Pancreas (tissue), 10 donors: ENCODE data around the gene CDH26. TPM values are rescaled to one million over a fixed set of nuclear protein-coding genes. Genes with fewer than 3 reads are reported as not detected.
A peak's percentile ranks its signal among the peaks of the same experiment; 100 is the strongest.

Experiments
- ATAC-seq, 4 donors: fragments of 200-7000 bp; cut with Tn5 transposase; one replicate each; pipeline versions ENCODE4 v1.8.0 to v1.9.1; 2020; ENCODE audit warnings: mild to moderate bottlenecking in 4 of 4, moderate library complexity in 4 of 4
- DNase-seq, 6 donors: peaks; one replicate each; pipeline ENCODE4 v3.0.0-alpha.2; 2020
- FAIRE-seq: peaks from 2 replicates; lab custom pipeline; 2012; peaks lifted over from hg19 to GRCh38; lab: Jason Lieb, UNC
- H3K27ac ChIP-seq, 4 donors: fragments of 200-600 bp; sonication (generic); 1 replicate in 3 of 4; 2 replicates in 1 of 4; pipeline versions ENCODE4 v1.5.0 to v1.8.0; 2020
- H3K27me3 ChIP-seq, 4 donors: fragments of 200-600 bp; one replicate each; pipeline ENCODE4 v1.8.0; 2021
- H3K36me3 ChIP-seq, 3 donors: fragments of 200-600 bp; sonication (generic) in 1 of 3; one replicate each; pipeline versions ENCODE4 v1.5.0 to v1.8.0; 2020 to 2021
- H3K4me1 ChIP-seq, 3 donors: fragments of 200-600 bp; one replicate each; pipeline ENCODE4 v1.8.0; 2021
- H3K4me3 ChIP-seq, 4 donors: fragments of 200-600 bp; sonication (generic) in 2 of 4; one replicate each; pipeline versions ENCODE4 v1.5.0 to v1.8.0; 2020 to 2021
- H3K9me3 ChIP-seq, 4 donors: fragments of 200-600 bp; one replicate each; pipeline ENCODE4 v1.8.0; 2021
- CTCF ChIP-seq, 4 donors: fragments of 200-600 bp; sonication (generic) in 3 of 4; IDR thresholded peaks; one replicate each; pipeline versions ENCODE4 v1.5.0 to v1.8.0; 2021; ENCODE audit warnings: antibody characterized with exemption in 4 of 4
- WGBS, 2 donors: extraction: QIAGEN DNeasy Blood & Tissue Kit; methylation state at CpG; one replicate each; pipeline ENCODE4 v1.1.7; 2013; 5-methylcytosine and 5-hydroxymethylcytosine counted together
- intact Hi-C, 3 donors: fragments of 100-400 bp; cut with DNase I; formaldehyde crosslinking; loops; one replicate each; pipeline versions ENCODE4 v1.11.1 to v1.14.2; 2022
- polyA plus RNA-seq, 2 donors: library from polyadenylated mRNA; stranded (reverse); fragments of 200-250 nt; gene quantifications; one replicate each; pipeline ENCODE4 v1.2.3, GENCODE V29; 2013
- total RNA-seq, 6 donors: library from RNA; stranded (reverse); fragmentation: NEBNext Ultra II Directional in 4 of 6; extraction: Animal tissue kit (Norgen Biotek cat#: 25700) in 4 of 6; gene quantifications; one replicate each; pipeline versions ENCODE4 v1.2.1 to v1.2.4, GENCODE V29; 2021 to 2023
- donor health status: healthy with polysubstance abuse.
- donor health status: DM: no; HTN: no; CAD: no; lungs with moderate emphysema.
- donor health status: DM: no; HTN: no; CAD: no.
- donor health status: control.
- donor health status: control.
- donor health status: Bipolar disorder and iron deficiency.
- donor health status: DM: yes; HTN: yes; CAD: no.
- donor health status: DM: no; HTN: no; CAD: no.
- donor health status: DM: no; HTN: no; CAD: no.
- donor health status: DM: yes; HTN: yes; CAD: no.

CDH26 gene
- total and polyA plus RNA-seq, 8 donors, result 0.13 to 1.1 (median 0.48) TPM

GRCh38 chr20:59936409-59936808 lies 21.8 kb upstream of the CDH26 start:
- no peak overlapping the region for H3K27ac ChIP-seq
- no peak overlapping the region for H3K4me3 ChIP-seq
- H3K4me1 ChIP-seq, result peaks cover 12 to 34% (median 19%) of the 10 kb centered on the region in 3 donors
- TF ChIP-seq CTCF (IDR thresholded peaks at IDR 0.05), result no peak
- H3K36me3 ChIP-seq, result no peaks in the 10 kb centered on the region
- DNase-seq (no peak), ATAC-seq (no peak), FAIRE-seq (no peak)
- 45 to 48% methylated on average over 4 of the region's 4 CpGs for WGBS, 2 donors
- intact Hi-C loops, result no loop called here
- no peaks in the 10 kb centered on the region for H3K9me3 ChIP-seq
- no peaks in the 10 kb centered on the region for H3K27me3 ChIP-seq

GRCh38 chr20:59937150-59937549 lies 21.1 kb upstream of the CDH26 start:
- ATAC-seq (no peak), DNase-seq (no peak), FAIRE-seq (no peak)
- no peak for TF ChIP-seq CTCF (IDR thresholded peaks at IDR 0.05)
- Histone ChIP-seq H3K4me3 (peak overlapping the region in 1 of 4 donors; percentile 74), H3K27me3 (no peaks in the 10 kb centered on the region), H3K36me3 (no peaks in the 10 kb centered on the region), H3K9me3 (no peaks in the 10 kb centered on the region), H3K27ac (peak overlapping the region in 1 of 4 donors; percentile 6), H3K4me1 (peaks cover 15 to 39% (median 21%) of the 10 kb centered on the region in 3 donors)
- 53 to 54% methylated on average over 3 of the region's 3 CpGs for WGBS, 2 donors
- intact Hi-C loops, result no loop called here

GRCh38 chr20:59938221-59938620 lies 20.0 kb upstream of the CDH26 start:
- Histone ChIP-seq H3K4me3 (peak overlapping the region in 2 of 4 donors; percentile 8 to 74), H3K27me3 (no peaks in the 10 kb centered on the region), H3K27ac (no peak overlapping the region), H3K4me1 (peaks cover 15 to 40% (median 21%) of the 10 kb centered on the region in 3 donors), H3K9me3 (no peaks in the 10 kb centered on the region), H3K36me3 (peaks cover 0 to 10% (median 0%) of the 10 kb centered on the region in 3 donors)
- intact Hi-C loops, result no loop called here
- no peak for DNase-seq
- no peak for TF ChIP-seq CTCF (IDR thresholded peaks at IDR 0.05)
- FAIRE-seq, result no peak
- no peak for ATAC-seq
- 47 to 50% methylated on average over 4 of the region's 4 CpGs for WGBS, 2 donors

DNA sequence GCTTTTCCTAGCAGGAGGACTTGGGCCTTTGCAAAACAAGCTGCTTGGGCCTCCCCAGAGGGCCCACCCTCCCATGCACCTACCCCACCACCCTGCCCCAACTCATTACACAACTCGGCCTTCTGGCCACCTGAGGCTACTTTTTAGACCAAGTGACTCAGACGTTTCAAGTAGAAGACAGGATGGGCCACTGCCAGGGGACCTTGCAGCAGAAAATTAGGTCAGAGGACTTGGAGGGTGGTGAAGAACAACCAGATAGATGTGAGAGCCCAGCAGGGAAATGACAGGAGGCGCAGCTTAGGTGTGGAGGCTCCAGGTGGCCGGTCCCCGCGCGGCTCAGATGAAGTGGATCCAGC lies 19.5 kb upstream of the CDH26 start:
- H3K27me3 ChIP-seq, result no peaks in the 10 kb centered on the region
- FAIRE-seq (no peak), ATAC-seq (no peak), DNase-seq (peak in 3 of 6 donors; percentile 31 to 65 (median 48))
- peaks cover 15 to 40% (median 21%) of the 10 kb centered on the region in 3 donors for H3K4me1 ChIP-seq
- no peaks in the 10 kb centered on the region for H3K9me3 ChIP-seq
- no peak overlapping the region for H3K27ac ChIP-seq
- H3K36me3 ChIP-seq, result peaks cover 0 to 15% (median 0%) of the 10 kb centered on the region in 3 donors
- 70 to 74% methylated on average over 7 of the region's 7 CpGs for WGBS, 2 donors
- peak overlapping the region in 2 of 4 donors; percentile 74 to 78 for H3K4me3 ChIP-seq
- intact Hi-C loops, result no loop called here
- no peak for TF ChIP-seq CTCF (IDR thresholded peaks at IDR 0.05)

- no peak for FAIRE-seq
- H3K9me3 ChIP-seq, result no peaks in the 10 kb centered on the region
- intact Hi-C loops, result no loop called here
- WGBS, 2 donors, result 37 to 47% methylated on average over 82 to 104 of the region's 104 CpGs
- H3K4me3 ChIP-seq, result peak overlapping the region; percentile 60 to 78 (median 72)
- H3K27ac ChIP-seq, result peak overlapping the region; percentile 84 to 94 (median 92)
- peaks cover 0 to 21% (median 0%) of the 10 kb centered on the region in 3 donors for H3K36me3 ChIP-seq
- peaks cover 15 to 40% (median 21%) of the 10 kb centered on the region in 3 donors for H3K4me1 ChIP-seq
- no peaks in the 10 kb centered on the region for H3K27me3 ChIP-seq
- ATAC-seq, result peak in 2 of 4 donors; percentile 52
- no peak for TF ChIP-seq CTCF (IDR thresholded peaks at IDR 0.05)
- DNase-seq, result peak in 5 of 6 donors; percentile 20 to 85 (median 53)
Measured at GRCh38 chr20:59939052-59939878, 19.0 kb upstream of the CDH26 start.
